HEK293T (cell line): Measurements from ENCODE around the gene MRPL2.

ENCODE experiments used
- CTCF ChIA-PET: fragments of 350-600 bp; formaldehyde crosslinking; extraction: SDS; loops from one replicate; lab custom pipeline; 2021; ENCODE audit warnings: antibody characterized with exemption, inconsistent platforms; lab: Yijun Ruan, JAX
- POLR2A ChIA-PET: fragments of 350-600 bp; formaldehyde crosslinking; extraction: SDS; loops from one replicate; lab custom pipeline; 2020; ENCODE audit warnings: antibody characterized with exemption, inconsistent platforms; lab: Yijun Ruan, JAX
- DNase-seq: peaks from one replicate; pipeline ENCODE4 v3.0.0; 2012; ENCODE audit warnings: mixed read lengths; ENCODE audit errors: extremely low spot score
- ARNT ChIP-seq: fragments of 450-650 bp; IDR thresholded peaks from 2 replicates; pipeline ENCODE4 v1.6.1; 2017; ENCODE audit warnings: mild to moderate bottlenecking
- BHLHE40 ChIP-seq: fragments of 450-650 bp; IDR thresholded peaks from 2 replicates; pipeline ENCODE4 v1.6.1; 2016; ENCODE audit warnings: mild to moderate bottlenecking, moderate library complexity, borderline replicate concordance
- CTBP1 ChIP-seq: fragments of 450-650 bp; IDR thresholded peaks from 2 replicates; pipeline ENCODE4 v1.6.1; 2016; ENCODE audit warnings: borderline replicate concordance
- FOXA1 ChIP-seq: fragments of 450-650 bp; IDR thresholded peaks from 2 replicates; pipeline ENCODE4 v1.6.1; 2016; ENCODE audit warnings: mild to moderate bottlenecking
- HDGF ChIP-seq: fragments of 450-650 bp; IDR thresholded peaks from 2 replicates; pipeline ENCODE4 v1.6.1; 2017; ENCODE audit warnings: antibody characterized with exemption, borderline replicate concordance
- L3MBTL2 ChIP-seq: fragments of 450-650 bp; conservative IDR thresholded peaks from 2 replicates; pipeline ENCODE4 v1.6.1; 2016; ENCODE audit warnings: mild to moderate bottlenecking
- TARDBP ChIP-seq: fragments of 450-650 bp; IDR thresholded peaks from 2 replicates; pipeline ENCODE4 v1.6.1; 2016
- ZNF384 ChIP-seq: fragments of 450-650 bp; IDR thresholded peaks from 2 replicates; pipeline ENCODE4 v1.6.1; 2016

MRPL2 gene

DNA sequence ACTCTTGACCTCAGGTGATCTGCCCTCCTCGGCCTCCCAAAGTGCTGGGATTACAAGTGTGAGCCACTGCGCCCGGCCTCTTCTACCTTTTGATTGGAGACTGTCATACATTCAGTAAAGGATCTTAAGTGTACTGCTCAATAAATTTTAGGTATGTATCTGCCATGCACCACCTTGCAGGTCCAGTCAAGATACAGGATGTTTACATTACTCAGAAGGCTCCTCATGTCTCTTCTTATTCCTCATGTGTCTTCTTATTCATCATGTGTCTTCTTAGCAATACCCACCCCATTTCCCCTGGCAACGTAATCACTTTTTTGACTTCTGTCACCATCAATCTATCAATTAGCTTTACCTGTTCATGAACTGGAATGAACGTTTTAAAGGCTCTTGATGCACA is 53.4 kb downstream of the MRPL2 start:
- DNase-seq = no peak
- TF ChIP-seq L3MBTL2 (no peak), ARNT (no peak), FOXA1 (no peak), HDGF (no peak), BHLHE40 (no peak), CTBP1 (no peak), TARDBP (no peak), ZNF384 (no peak)
- POLR2A ChIA-PET = interaction anchor here (1.5 to 3.4 kb wide), 3 partner anchors 8 to 27 kb away, joined by 4 to 12 read pairs (median 5); partner anchors contain the start of genes KLHDC3, MEA1, PEX6 and PPP2R5D
- CTCF ChIA-PET = no interaction called here
